Right ventricle myocardium inferior (tissue), 1 donor: ENCODE data around the gene GALNT11. TPM values are rescaled to one million over a fixed set of nuclear protein-coding genes. Genes with fewer than 3 reads are reported as not detected.
"Not testable (repeated sequence)": the region's sequence is repeated elsewhere in the genome, so short reads cannot be mapped to it uniquely, and the experiment has no call there.

ENCODE experiments used
- ATAC-seq: fragments of 200-7000 bp; cut with Tn5 transposase; one replicate; pipeline ENCODE4 v1.9.1; 2020; ENCODE audit warnings: mild to moderate bottlenecking, moderate library complexity
- DNase-seq: peaks from one replicate; pipeline ENCODE4 v3.0.0; 2021; ENCODE audit errors: missing footprints
- intact Hi-C: fragments of 100-400 bp; cut with DNase I; formaldehyde crosslinking; loops from one replicate; pipeline ENCODE4 v1.11.0; 2022
- total RNA-seq: library from RNA; stranded (reverse); fragmentation: NEBNext Ultra II Directional; extraction: Animal tissue kit (Norgen Biotek cat#: 25700); gene quantifications from one replicate; pipeline ENCODE4 v1.2.1, GENCODE V29; 2021
- donor health status: DM: no; HTN: yes; CAD: no; lungs with severe emphysema.

Gene GALNT11
- total RNA-seq, 1 donor from 2014 or later, result 22.7 TPM

- DNase-seq, intact Hi-C loops, ATAC-seq: not testable (repeated sequence)
Measured at GRCh38 chr7:152063821-152064220, 38.3 kb downstream of the GALNT11 start.

- intact Hi-C loops, ATAC-seq: not testable (repeated sequence)
Measured at GRCh38 chr7:152065800-152066344, 40.4 kb downstream of the GALNT11 start.

GRCh38 chr7:152072421-152072820 lies 46.9 kb downstream of the GALNT11 start:
- DNase-seq, result no peak
- intact Hi-C loops, result no loop called here
- no peak for ATAC-seq

More at GRCh38 chr7:152065800-152066344, 40.4 kb downstream of the GALNT11 start:
- DNase-seq, result not testable (repeated sequence)

GRCh38 chr7:152073352-152073751 lies 47.9 kb downstream of the GALNT11 start:
- ATAC-seq, result no peak
- DNase-seq, result no peak
- intact Hi-C loops, result no loop called here

- DNase-seq (no peak), ATAC-seq (no peak)
- intact Hi-C loops, result no loop called here
Measured at GRCh38 chr7:152074673-152075072, 49.2 kb downstream of the GALNT11 start.

GRCh38 chr7:152075379-152075778 lies 49.9 kb downstream of the GALNT11 start:
- DNase-seq, intact Hi-C loops, ATAC-seq: not testable (repeated sequence)

GRCh38 chr7:152076324-152076821 lies 50.9 kb downstream of the GALNT11 start:
- ATAC-seq, result no peak
- intact Hi-C loops, result no loop called here
- no peak for DNase-seq

- intact Hi-C loops, result no loop called here
- ATAC-seq, result no peak
- DNase-seq, result no peak
Measured at GRCh38 chr7:152076940-152077933, 51.8 kb downstream of the GALNT11 start.

- ATAC-seq, result no peak
- intact Hi-C loops, result no loop called here
- DNase-seq, result no peak
Measured at GRCh38 chr7:152078025-152078424, 52.6 kb downstream of the GALNT11 start.

- ATAC-seq (no peak), DNase-seq (no peak)
- intact Hi-C loops, result no loop called here
Measured at GRCh38 chr7:152078786-152079185, 53.3 kb downstream of the GALNT11 start.

GRCh38 chr7:152081088-152081487 lies 55.6 kb downstream of the GALNT11 start:
- DNase-seq, result no peak
- no peak for ATAC-seq
- intact Hi-C loops, result no loop called here

- intact Hi-C loops, DNase-seq, ATAC-seq: not testable (repeated sequence)
Measured at GRCh38 chr7:152082073-152082721, 56.7 kb downstream of the GALNT11 start.

- ATAC-seq (no peak), DNase-seq (no peak)
- intact Hi-C loops, result no loop called here
Measured at GRCh38 chr7:152085131-152085530, 59.7 kb downstream of the GALNT11 start.

GRCh38 chr7:152086513-152086912 lies 61.0 kb downstream of the GALNT11 start:
- DNase-seq (no peak), ATAC-seq (no peak)
- intact Hi-C loops, result no loop called here

GRCh38 chr7:152089183-152089582 lies 63.7 kb downstream of the GALNT11 start:
- ATAC-seq, result no peak
- intact Hi-C loops, result no loop called here
- DNase-seq, result no peak

- intact Hi-C loops, result no loop called here
- DNase-seq, result no peak
- ATAC-seq, result peak; percentile 44
Measured at GRCh38 chr7:152090747-152091146, 65.3 kb downstream of the GALNT11 start.

- DNase-seq (no peak), ATAC-seq (no peak)
- intact Hi-C loops, result no loop called here
Measured at GRCh38 chr7:152093717-152094116, 68.2 kb downstream of the GALNT11 start.

GRCh38 chr7:152095771-152096170 lies 70.3 kb downstream of the GALNT11 start:
- ATAC-seq, result no peak
- no peak for DNase-seq

GRCh38 chr7:152097330-152097729 lies 71.9 kb downstream of the GALNT11 start:
- intact Hi-C loops, result no loop called here
- DNase-seq (no peak), ATAC-seq (no peak)

More at GRCh38 chr7:152095771-152096170, 70.3 kb downstream of the GALNT11 start:
- intact Hi-C loops, result no loop called here
